Activated CD4-positive, alpha-beta T cell treated with anti-CD3 and anti-CD28 coated beads, Interleukin-2, amount 10 ng/mL, durations not matched to agents 24 days and 14 days (primary cell): Measurements from ENCODE around the gene MGMT. TPM values are rescaled to one million over a fixed set of nuclear protein-coding genes. Genes with fewer than 3 reads are reported as not detected.

Experiments
- DNase-seq: peaks from one replicate; pipeline ENCODE4 v3.0.0; 2022
- H3K27ac Mint-ChIP-seq: one replicate; pipeline ENCODE4 v1.8.0; 2022; ENCODE audit warnings: mild to moderate bottlenecking, mixed read lengths
- H3K27me3 Mint-ChIP-seq: one replicate; pipeline ENCODE4 v1.8.0; 2022; ENCODE audit warnings: mixed read lengths
- H3K36me3 Mint-ChIP-seq: one replicate; pipeline ENCODE4 v1.8.0; 2022; ENCODE audit warnings: low read depth, mild to moderate bottlenecking, mixed read lengths
- H3K4me1 Mint-ChIP-seq: one replicate; pipeline ENCODE4 v1.8.0; 2021; ENCODE audit warnings: mixed read lengths
- H3K4me3 Mint-ChIP-seq: one replicate; pipeline ENCODE4 v1.8.0; 2022; ENCODE audit warnings: mild to moderate bottlenecking, moderate library complexity, mixed read lengths
- H3K9me3 Mint-ChIP-seq: one replicate; pipeline ENCODE4 v1.8.0; 2021; ENCODE audit warnings: mixed read lengths
- intact Hi-C: fragments of 100-400 bp; cut with micrococcal nuclease; formaldehyde crosslinking; loops from one replicate; pipeline ENCODE4 v1.15.1; 2023
- total RNA-seq: library from RNA; stranded (reverse); gene quantifications from 2 replicates; pipeline ENCODE4 v1.2.3, GENCODE V29; 2022

The MGMT gene
- total RNA-seq, 1 donor from 2014 or later, result 19.5 TPM

- H3K27ac Mint-ChIP-seq, result no peak overlapping the region
- no peak overlapping the region for H3K4me3 Mint-ChIP-seq
- intact Hi-C loops, result no loop called here
- H3K9me3 Mint-ChIP-seq, result peaks cover 16% of the 10 kb centered on the region
- DNase-seq, result no peak
- H3K4me1 Mint-ChIP-seq, result peaks cover 4% of the 10 kb centered on the region
- no peaks in the 10 kb centered on the region for H3K27me3 Mint-ChIP-seq
- H3K36me3 Mint-ChIP-seq, result peaks cover 13% of the 10 kb centered on the region
These were observed 27.7 kb downstream of the MGMT start for GRCh38 chr10:129494740-129495139.

DNA sequence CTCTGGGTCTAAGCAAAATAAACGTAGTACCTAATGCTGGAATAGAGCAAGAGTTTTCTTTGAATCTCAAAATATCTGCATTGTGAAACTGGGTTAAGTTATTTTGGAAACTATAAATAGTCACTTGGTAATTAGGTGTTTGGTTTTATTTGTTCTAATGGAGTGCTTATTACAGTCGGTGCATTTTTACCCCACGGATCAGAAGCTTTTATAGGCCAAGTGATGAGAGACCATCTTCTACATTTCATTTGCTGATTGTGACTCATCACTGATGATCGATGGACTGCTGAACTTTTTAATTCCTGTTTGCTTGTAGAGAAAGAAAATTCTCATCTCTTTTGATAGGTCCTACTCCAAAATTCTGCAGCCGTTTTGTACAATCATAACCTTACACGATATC lies 28.2 kb downstream of the MGMT start:
- H3K9me3 Mint-ChIP-seq, result peaks cover 15% of the 10 kb centered on the region
- H3K4me3 Mint-ChIP-seq, result no peak overlapping the region
- no peaks in the 10 kb centered on the region for H3K27me3 Mint-ChIP-seq
- DNase-seq, result no peak
- intact Hi-C loops, result no loop called here
- peaks cover 13% of the 10 kb centered on the region for H3K36me3 Mint-ChIP-seq
- H3K4me1 Mint-ChIP-seq, result peaks cover 4% of the 10 kb centered on the region
- no peak overlapping the region for H3K27ac Mint-ChIP-seq

DNA sequence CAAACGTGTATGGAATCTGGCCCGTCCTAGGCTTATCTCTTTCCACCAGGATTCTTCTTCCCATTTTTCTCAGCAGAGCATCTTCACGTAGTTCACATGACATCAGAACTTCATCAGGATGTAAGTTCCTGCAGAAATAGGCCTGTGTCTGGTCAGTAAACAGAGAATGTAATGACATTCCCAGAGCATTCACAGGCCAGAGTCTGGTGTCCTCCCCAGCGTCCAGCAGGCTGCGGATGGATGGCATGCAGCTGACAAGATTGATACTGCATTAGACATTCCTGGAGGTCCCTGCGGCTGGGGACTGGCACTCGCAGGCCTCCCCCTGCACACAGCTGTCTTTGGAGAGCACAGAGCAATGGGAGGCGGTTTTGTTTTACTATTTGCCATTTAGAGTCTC lies 28.7 kb downstream of the MGMT start:
- H3K27ac Mint-ChIP-seq, result no peak overlapping the region
- peaks cover 15% of the 10 kb centered on the region for H3K9me3 Mint-ChIP-seq
- H3K27me3 Mint-ChIP-seq, result no peaks in the 10 kb centered on the region
- no peak overlapping the region for H3K4me3 Mint-ChIP-seq
- intact Hi-C loops, result no loop called here
- peaks cover 4% of the 10 kb centered on the region for H3K4me1 Mint-ChIP-seq
- peaks cover 13% of the 10 kb centered on the region for H3K36me3 Mint-ChIP-seq
- no peak for DNase-seq

DNA sequence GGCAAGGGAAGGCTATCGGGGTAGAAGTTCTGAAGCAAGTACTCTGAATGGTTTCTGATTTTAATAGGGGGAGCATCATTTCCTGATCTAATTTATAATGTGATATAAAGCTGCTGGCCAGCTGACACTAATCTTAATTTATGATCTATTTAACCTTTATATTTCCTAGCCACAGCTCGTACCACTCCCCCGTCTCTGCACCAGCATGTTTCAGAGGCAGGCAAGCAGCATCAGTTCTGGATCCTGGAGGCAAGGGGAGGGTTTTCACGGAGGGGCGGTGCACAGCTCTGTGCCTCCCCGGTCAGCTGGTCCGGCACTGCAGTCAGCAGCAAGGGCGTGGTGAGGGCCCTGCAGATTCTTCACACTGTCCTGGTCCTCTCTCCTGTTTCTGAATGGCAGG lies 30.0 kb downstream of the MGMT start:
- H3K9me3 Mint-ChIP-seq, result peaks cover 8% of the 10 kb centered on the region
- peaks cover 13% of the 10 kb centered on the region for H3K36me3 Mint-ChIP-seq
- intact Hi-C loops, result no loop called here
- no peak overlapping the region for H3K4me3 Mint-ChIP-seq
- no peak for DNase-seq
- H3K27ac Mint-ChIP-seq, result no peak overlapping the region
- H3K27me3 Mint-ChIP-seq, result no peaks in the 10 kb centered on the region
- peaks cover 4% of the 10 kb centered on the region for H3K4me1 Mint-ChIP-seq

DNA sequence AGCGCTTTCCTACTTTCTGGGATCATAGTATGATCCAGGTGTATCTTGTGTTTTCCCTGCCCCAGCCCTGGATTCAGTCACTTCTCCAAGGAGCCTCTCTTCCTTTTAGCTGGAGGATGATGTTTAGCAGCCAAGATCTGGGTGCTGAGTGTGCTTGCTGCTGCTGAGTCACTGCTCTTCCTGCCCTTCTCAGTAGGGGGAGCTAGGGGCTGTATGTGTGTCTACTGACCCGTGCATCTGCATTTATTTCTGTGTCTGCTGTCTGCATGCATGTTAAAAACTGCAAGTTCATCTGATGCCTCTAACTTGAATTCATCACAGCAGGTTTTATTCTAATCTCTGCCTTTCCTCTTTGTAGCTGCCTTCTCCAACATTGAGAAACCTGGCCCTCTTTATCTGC lies 31.6 kb downstream of the MGMT start:
- Mint-ChIP-seq H3K9me3 (no peaks in the 10 kb centered on the region), H3K36me3 (peaks cover 13% of the 10 kb centered on the region), H3K4me3 (no peak overlapping the region), H3K27ac (peak overlapping the region; percentile 58), H3K27me3 (no peaks in the 10 kb centered on the region), H3K4me1 (peaks cover 4% of the 10 kb centered on the region)
- intact Hi-C loops, result loop anchor here (1.0 kb wide), 1 partner anchor 31 kb away; the partner anchor contains the start of gene MGMT
- no peak for DNase-seq

DNA sequence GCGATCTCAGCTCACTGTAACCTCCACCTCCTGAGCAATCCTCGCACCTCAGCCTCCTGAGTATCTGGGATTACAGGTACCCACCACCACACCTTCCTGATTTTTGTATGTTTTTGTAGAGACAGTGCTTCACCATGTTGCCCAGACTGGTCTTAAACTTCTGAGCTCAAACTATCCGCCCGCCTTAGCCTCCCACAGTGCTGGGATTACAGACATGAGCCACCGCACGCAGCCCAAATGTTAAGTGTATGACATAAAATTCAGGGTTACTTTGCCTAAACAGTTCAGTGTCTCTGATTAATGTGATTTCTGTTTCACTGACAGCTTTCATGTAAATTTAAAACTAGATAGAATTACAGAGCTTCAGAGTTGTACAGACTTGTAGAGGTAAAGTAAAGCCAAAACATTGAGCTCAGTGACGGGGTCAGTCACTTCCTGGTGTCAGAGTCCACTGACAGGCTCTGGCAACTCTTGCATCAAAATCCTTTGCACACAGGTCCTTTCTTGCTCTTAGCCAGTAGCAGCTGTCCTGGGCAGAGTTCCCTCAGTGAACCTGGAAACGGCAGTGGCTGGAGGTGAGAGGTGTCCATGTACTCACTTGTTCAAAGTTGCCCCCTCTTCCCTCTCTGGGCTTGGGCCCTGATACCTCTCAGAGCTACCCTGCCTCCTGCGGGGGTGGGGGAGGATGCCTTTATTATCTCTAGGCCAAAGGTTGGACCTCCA lies 33.7 kb downstream of the MGMT start:
- Mint-ChIP-seq H3K9me3 (no peaks in the 10 kb centered on the region), H3K36me3 (peaks cover 13% of the 10 kb centered on the region)

GRCh38 chr10:129501652-129502436 lies 34.8 kb downstream of the MGMT start:
- peaks cover 4% of the 10 kb centered on the region for H3K4me1 Mint-ChIP-seq
- H3K27me3 Mint-ChIP-seq, result no peaks in the 10 kb centered on the region
- no peak for DNase-seq
- intact Hi-C loops, result no loop called here
- no peak overlapping the region for H3K4me3 Mint-ChIP-seq
- no peak overlapping the region for H3K27ac Mint-ChIP-seq
- H3K36me3 Mint-ChIP-seq, result peaks cover 13% of the 10 kb centered on the region
- H3K9me3 Mint-ChIP-seq, result no peaks in the 10 kb centered on the region

More for the DNA sequence above, 33.7 kb downstream of the MGMT start:
- no peak for DNase-seq
- H3K4me3 Mint-ChIP-seq, result no peak overlapping the region
- H3K27me3 Mint-ChIP-seq, result no peaks in the 10 kb centered on the region
- intact Hi-C loops, result no loop called here
- peaks cover 4% of the 10 kb centered on the region for H3K4me1 Mint-ChIP-seq
- H3K27ac Mint-ChIP-seq, result no peak overlapping the region

GRCh38 chr10:129502448-129502847 lies 35.4 kb downstream of the MGMT start:
- peaks cover 4% of the 10 kb centered on the region for H3K4me1 Mint-ChIP-seq
- DNase-seq, result no peak
- H3K27me3 Mint-ChIP-seq, result no peaks in the 10 kb centered on the region
- H3K4me3 Mint-ChIP-seq, result no peak overlapping the region
- intact Hi-C loops, result no loop called here
- peaks cover 9% of the 10 kb centered on the region for H3K36me3 Mint-ChIP-seq
- H3K27ac Mint-ChIP-seq, result no peak overlapping the region
- no peaks in the 10 kb centered on the region for H3K9me3 Mint-ChIP-seq

- no peak overlapping the region for H3K27ac Mint-ChIP-seq
- H3K9me3 Mint-ChIP-seq, result peaks cover 10% of the 10 kb centered on the region
- H3K36me3 Mint-ChIP-seq, result peaks cover 4% of the 10 kb centered on the region
- DNase-seq, result no peak
- no peaks in the 10 kb centered on the region for H3K4me1 Mint-ChIP-seq
- no peak overlapping the region for H3K4me3 Mint-ChIP-seq
- H3K27me3 Mint-ChIP-seq, result no peaks in the 10 kb centered on the region
- intact Hi-C loops, result no loop called here
These were observed 38.5 kb downstream of the MGMT start for GRCh38 chr10:129505500-129506075.

GRCh38 chr10:129506101-129506797 lies 39.2 kb downstream of the MGMT start:
- DNase-seq, result no peak
- Mint-ChIP-seq H3K4me3 (no peak overlapping the region), H3K27me3 (no peaks in the 10 kb centered on the region), H3K27ac (no peak overlapping the region), H3K36me3 (peaks cover 6% of the 10 kb centered on the region), H3K4me1 (no peaks in the 10 kb centered on the region), H3K9me3 (peaks cover 10% of the 10 kb centered on the region)
- intact Hi-C loops, result no loop called here

DNA sequence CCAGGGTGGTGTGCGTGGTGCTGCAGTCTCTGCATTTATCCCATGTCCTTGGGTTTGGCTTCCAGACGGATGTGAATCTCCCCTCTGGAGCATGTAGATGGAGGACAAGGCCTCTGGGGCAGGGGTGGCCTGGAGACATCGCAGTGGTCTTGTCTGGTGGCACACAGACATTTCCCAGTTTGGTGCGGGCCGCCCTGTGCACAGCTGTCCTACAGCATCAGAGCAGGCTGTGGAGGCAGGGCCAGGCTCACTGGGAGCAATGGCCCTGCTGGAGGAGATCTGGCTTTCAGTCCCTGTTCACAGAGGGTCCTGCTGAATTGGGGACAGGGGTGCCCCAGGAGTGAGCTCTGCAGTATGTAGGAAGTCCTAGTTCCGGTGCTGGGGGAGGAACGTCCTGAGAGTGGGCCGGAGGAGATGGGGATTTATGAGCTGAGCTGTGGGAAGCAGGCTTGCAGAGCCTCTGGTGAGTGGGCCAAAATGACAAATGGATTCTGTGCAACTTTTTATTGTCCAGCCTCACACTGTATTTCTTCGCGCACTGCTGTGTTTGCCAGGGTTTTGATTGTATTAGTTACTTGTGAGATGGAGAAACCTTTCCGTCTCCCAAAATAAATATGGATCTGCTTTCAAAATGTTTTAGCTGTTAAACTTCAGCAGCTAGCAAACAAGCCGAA lies 40.3 kb downstream of the MGMT start:
- intact Hi-C loops, result no loop called here
- DNase-seq, result no peak
- no peak overlapping the region for H3K4me3 Mint-ChIP-seq
- no peaks in the 10 kb centered on the region for H3K27me3 Mint-ChIP-seq
- no peaks in the 10 kb centered on the region for H3K4me1 Mint-ChIP-seq
- no peak overlapping the region for H3K27ac Mint-ChIP-seq
- H3K9me3 Mint-ChIP-seq, result peaks cover 10% of the 10 kb centered on the region
- H3K36me3 Mint-ChIP-seq, result peaks cover 7% of the 10 kb centered on the region

- intact Hi-C loops, result no loop called here
- Mint-ChIP-seq H3K36me3 (peaks cover 7% of the 10 kb centered on the region), H3K4me3 (no peak overlapping the region), H3K27me3 (no peaks in the 10 kb centered on the region), H3K4me1 (no peaks in the 10 kb centered on the region), H3K9me3 (peaks cover 10% of the 10 kb centered on the region), H3K27ac (no peak overlapping the region)
- no peak for DNase-seq
These were observed 42.1 kb downstream of the MGMT start for GRCh38 chr10:129509155-129509554.

GRCh38 chr10:129509835-129510234 lies 42.8 kb downstream of the MGMT start:
- intact Hi-C loops, result no loop called here
- Mint-ChIP-seq H3K4me3 (no peak overlapping the region), H3K27me3 (no peaks in the 10 kb centered on the region), H3K9me3 (peaks cover 10% of the 10 kb centered on the region), H3K36me3 (peaks cover 7% of the 10 kb centered on the region), H3K4me1 (peaks cover 2% of the 10 kb centered on the region), H3K27ac (no peak overlapping the region)
- no peak for DNase-seq
